Renal pelvis (tissue), 4 donors: ENCODE results near the gene OR4D2. TPM values are rescaled to one million over a fixed set of nuclear protein-coding genes. Genes with fewer than 3 reads are reported as not detected.
A peak's percentile ranks its signal among the peaks of the same experiment; 100 is the strongest.

ENCODE experiments used
- DNase-seq: peaks from one replicate; pipeline ENCODE4 v3.0.0-alpha.2; 2013
- polyA plus RNA-seq, 3 donors: library from polyadenylated mRNA; unstranded; fragments of 120-200 nt; gene quantifications; one replicate each; pipeline ENCODE4 v1.2.1, GENCODE V29; 2013; ENCODE audit not compliant: insufficient read length in 3 of 3

OR4D2 gene
- polyA plus RNA-seq, 3 donors: not detected

- no peak for DNase-seq
Observed at GRCh38 chr17:58172369-58173071, 5.7 kb downstream of the OR4D2 start.

GRCh38 chr17:58174871-58175270, 8.1 kb downstream of the OR4D2 start:
- DNase-seq: no peak

DNA sequence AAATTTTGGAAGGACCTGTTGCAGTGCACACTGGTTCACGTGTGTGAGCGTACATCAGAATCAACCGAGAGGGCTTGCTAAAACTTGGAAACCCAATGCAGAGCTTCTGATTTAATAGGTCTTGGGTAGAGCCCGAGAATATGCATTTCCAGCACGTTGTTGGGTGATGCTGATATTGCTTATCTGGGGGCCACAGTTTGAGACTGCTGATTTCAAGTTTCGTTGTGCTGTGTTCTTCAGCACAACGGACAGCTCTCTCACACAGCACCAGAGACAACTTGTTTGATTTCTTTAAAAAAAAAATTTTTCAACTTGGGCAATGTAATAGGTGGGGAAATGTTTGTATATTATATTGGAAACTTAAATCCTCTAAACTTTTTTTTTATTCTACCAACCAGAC, 9.4 kb downstream of the OR4D2 start:
- no peak for DNase-seq

GRCh38 chr17:58181796-58182195, 15.0 kb downstream of the OR4D2 start:
- DNase-seq: no peak

DNA sequence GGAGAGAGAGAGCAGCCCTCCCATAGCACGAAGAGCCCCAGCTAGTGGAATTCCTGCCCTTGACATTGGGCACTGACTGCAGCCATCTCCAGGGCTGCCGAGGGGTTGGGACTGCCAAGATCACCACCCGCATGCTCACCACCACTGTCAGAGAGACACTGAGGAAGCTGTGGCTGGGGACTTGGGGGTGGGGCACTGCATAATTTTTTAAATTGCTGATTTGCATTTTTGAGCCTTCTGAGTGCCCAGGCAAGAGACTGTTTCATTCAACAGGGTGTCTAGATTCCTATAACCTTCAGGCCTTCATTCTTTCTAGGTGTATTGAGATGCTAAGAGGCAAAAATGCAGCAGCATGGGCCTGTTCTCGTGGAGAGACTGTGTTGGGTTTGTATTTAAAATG, 16.7 kb downstream of the OR4D2 start:
- DNase-seq: no peak

GRCh38 chr17:58184308-58184985, 17.7 kb downstream of the OR4D2 start:
- peak; percentile 4 for DNase-seq

GRCh38 chr17:58184986-58185761, 18.4 kb downstream of the OR4D2 start:
- DNase-seq: no peak

DNA sequence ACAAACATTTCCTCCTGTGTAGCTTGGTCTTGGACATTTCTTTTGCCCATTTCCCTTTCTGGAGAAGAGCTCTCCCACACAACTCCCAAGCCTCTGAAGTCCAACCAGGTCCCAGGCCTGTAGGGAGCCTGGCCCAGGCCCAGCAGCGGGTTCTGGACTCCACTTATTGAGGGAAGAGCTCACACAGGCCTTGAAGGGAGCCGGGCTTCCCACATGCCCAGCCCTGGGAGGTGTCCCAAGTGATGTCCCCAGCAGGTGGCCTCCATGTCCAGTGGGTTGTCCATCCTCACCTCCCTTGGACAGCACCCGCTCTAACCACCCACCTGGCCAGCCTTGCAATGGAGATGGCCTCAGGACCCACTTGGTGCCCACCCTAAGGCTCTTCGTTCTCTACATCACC, 19.8 kb downstream of the OR4D2 start:
- DNase-seq: no peak

GRCh38 chr17:58187063-58187462, 20.3 kb downstream of the OR4D2 start:
- DNase-seq: no peak

GRCh38 chr17:58187675-58188074, 20.9 kb downstream of the OR4D2 start:
- no peak for DNase-seq

DNA sequence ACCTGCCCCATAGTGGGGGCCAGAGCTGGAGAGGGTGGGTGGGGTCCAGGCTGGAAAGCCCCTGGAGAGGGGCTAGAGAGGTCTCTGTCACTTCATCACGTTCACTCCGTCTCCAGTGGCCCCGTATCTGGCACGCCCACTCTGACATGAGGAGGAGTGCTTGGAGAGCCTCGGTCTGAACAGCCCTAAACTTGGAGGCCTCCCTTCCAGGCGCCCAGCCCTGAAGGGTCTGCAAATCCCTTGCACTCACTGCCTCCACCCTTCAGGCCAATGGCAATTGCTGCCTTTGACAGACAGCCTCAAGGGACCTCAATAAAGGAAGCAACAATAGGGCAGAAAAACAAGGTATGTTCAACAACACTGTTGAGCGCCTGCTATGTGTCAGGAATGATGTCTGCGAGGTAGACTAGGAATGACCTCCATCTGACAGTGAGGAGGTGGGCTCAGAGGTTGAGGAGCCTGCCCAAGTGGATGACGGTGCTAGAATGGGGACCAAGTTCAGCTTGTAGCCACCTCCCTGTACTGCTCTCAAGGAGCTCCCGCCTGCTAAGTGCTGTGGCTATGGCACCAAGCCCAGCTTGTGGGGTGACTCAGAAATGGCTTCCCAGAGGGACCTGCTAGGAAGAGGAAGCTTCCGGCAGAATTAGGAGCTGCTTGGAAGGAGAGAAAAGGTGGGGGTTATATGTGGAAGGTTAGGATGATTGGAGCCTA, 22.8 kb downstream of the OR4D2 start:
- no peak for DNase-seq

DNA sequence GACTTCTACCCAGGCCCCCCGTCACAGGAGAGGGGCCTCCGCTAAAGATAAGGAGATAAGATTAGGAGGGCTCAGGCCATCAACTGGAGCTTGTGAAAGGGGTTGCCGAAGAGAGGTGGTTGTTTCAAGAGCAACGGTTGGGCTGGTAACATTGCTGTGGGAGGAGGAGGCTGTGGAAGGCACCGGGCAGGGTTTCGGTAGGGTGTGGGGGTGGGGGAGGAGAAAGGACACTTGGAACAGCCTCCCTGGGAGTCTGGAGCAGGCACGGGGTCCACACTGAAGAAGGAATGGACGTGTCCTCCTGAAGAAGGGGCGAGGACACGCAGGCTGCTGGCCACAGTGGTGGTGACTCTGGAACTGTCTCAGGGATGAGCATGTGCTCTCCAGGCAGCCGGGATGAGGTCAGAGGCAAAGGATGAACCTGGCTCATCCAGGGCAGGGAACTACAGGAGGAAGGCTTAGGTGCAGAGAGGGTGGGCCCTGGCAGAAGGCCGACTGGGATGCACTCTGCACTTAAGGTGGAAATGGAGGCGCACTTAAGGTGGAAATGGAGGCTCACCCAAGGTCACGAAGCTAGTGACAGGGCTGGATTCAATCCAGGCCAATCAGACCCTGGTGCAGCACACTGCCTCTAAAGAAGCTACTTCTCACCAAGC, 24.6 kb downstream of the OR4D2 start:
- DNase-seq: no peak

GRCh38 chr17:58192612-58193011, 25.8 kb downstream of the OR4D2 start, which contains the start of gene EPX:
Gene EPX (plus strand): TSS chr17:58192726. CDS start chr17:58192847, 121 bp downstream.
- DNase-seq: no peak

GRCh38 chr17:58193641-58194255, 27.0 kb downstream of the OR4D2 start:
- no peak for DNase-seq

- DNase-seq: no peak
Observed at GRCh38 chr17:58195518-58196123, 28.8 kb downstream of the OR4D2 start.

- no peak for DNase-seq
Observed at GRCh38 chr17:58196610-58197009, 29.8 kb downstream of the OR4D2 start.

GRCh38 chr17:58200024-58200633, 33.3 kb downstream of the OR4D2 start:
- DNase-seq: peak; percentile 11

GRCh38 chr17:58202859-58203258, 36.1 kb downstream of the OR4D2 start:
- no peak for DNase-seq

DNA sequence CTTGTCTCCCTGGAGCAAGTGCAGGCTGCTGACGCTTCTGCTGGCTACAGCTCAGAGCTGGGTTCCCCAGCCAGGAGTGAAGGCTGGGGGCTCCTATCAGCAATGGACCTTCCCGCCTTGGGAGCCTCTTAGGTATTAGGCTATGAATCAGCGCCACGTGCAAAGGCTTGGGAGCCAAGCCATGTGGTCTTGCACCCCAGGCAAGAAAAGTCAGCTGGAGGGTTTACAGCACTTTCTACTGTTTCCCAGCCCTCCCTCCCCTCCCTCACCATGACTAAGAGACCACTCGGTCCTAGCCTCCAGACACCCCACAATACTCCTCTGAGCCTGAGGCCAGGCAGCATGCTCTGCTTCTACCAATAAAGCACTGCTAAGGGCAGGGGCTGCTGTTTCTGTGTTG, 38.0 kb downstream of the OR4D2 start:
- DNase-seq: no peak

- DNase-seq: no peak
Observed at GRCh38 chr17:58205936-58206335, 39.2 kb downstream of the OR4D2 start.
